HepG2 (cell line): ENCODE data around the gene NUDT6. TPM values are rescaled to one million over a fixed set of nuclear protein-coding genes. Genes with fewer than 3 reads are reported as not detected.
"Not testable (repeated sequence)": the region's sequence is repeated elsewhere in the genome, so short reads cannot be mapped to it uniquely, and the experiment has no call there.

Experiments used
- ATAC-seq: fragments of 200-7000 bp; cut with Tn5 transposase; 3 replicates; pipeline ENCODE4 v1.9.1; 2020; ENCODE audit warnings: mild to moderate bottlenecking, moderate library complexity
- BruUV-seq: library from RNA; stranded (reverse); fragments of 400-500 nt; replicated peaks from 2 replicates; lab custom pipeline; 2021; lab: Mats Ljungman, UMichigan
- CTCF ChIA-PET: fragments of 300-600 bp; formaldehyde crosslinking; extraction: SDS; loops from one replicate; lab custom pipeline; 2021; ENCODE audit warnings: low total read pairs, inconsistent platforms, low intra/inter-chr PET ratio; lab: Yijun Ruan, JAX
- POLR2A ChIA-PET: fragments of 350-600 bp; sonication (Branson Sonifier 250); formaldehyde crosslinking; loops from one replicate; lab custom pipeline; 2020; ENCODE audit warnings: antibody characterized with exemption, inconsistent platforms; lab: Yijun Ruan, JAX
- DNase-seq: peaks from one replicate; pipeline ENCODE4 v3.0.0-alpha.2; 2015; ENCODE audit warnings: low spot score
- FAIRE-seq: peaks from 3 replicates; lab custom pipeline; 2011; peaks lifted over from hg19 to GRCh38; lab: Jason Lieb, UNC
- H2AFZ ChIP-seq: one replicate; pipeline ENCODE4 v1.6.1; 2011; ENCODE audit warnings: low read length, inconsistent platforms
- H3K27ac ChIP-seq: fragments of 300-600 bp; 3 replicates; pipeline ENCODE4 v1.8.0; 2011; ENCODE audit warnings: mixed run types, mild to moderate bottlenecking, mixed read lengths, low read length, inconsistent platforms; ENCODE audit not compliant: insufficient read depth; ENCODE audit errors: extremely low read length
- H3K27me3 ChIP-seq, 2 experiments: fragments of 200-600 bp in 1 of 2; 2 replicates in 1 of 2; 3 replicates in 1 of 2; pipeline versions ENCODE4 v1.6.0 to v1.8.0; 2011; ENCODE audit warnings: low read length in 2 of 2, mild to moderate bottlenecking in 2 of 2, moderate library complexity in 2 of 2, inconsistent platforms in 1 of 2; ENCODE audit not compliant: insufficient read depth in 2 of 2, control insufficient read depth in 1 of 2
- H3K36me3 ChIP-seq, 2 experiments: fragments of 200-600 bp in 1 of 2; replicated peaks in 1 of 2; 2 replicates in 1 of 2; 3 replicates in 1 of 2; pipeline versions ENCODE4 v1.5.1 to v1.8.0; 2011; ENCODE audit warnings: low read length in 2 of 2, inconsistent platforms in 1 of 2; ENCODE audit not compliant: insufficient read depth in 2 of 2, control insufficient read depth in 1 of 2
- H3K4me1 ChIP-seq: 2 replicates; pipeline ENCODE4 v1.5.1; 2012; ENCODE audit warnings: low read length, inconsistent platforms; ENCODE audit not compliant: insufficient read depth
- H3K4me2 ChIP-seq: 2 replicates; pipeline ENCODE4 v1.6.0; 2011; ENCODE audit warnings: low read depth, low read length, inconsistent platforms
- H3K4me3 ChIP-seq, 3 experiments: fragments of 200-600 bp in 1 of 3; sonication (generic), shearing (Covaris generic) in 1 of 3; replicated peaks in 1 of 3; 2 replicates each; pipeline ENCODE4 v1.5.1; 2011 to 2016; ENCODE audit warnings: low read length in 3 of 3, inconsistent platforms in 2 of 3, low read depth in 2 of 3, mild to moderate bottlenecking in 2 of 3, control low read depth in 1 of 3, mixed read lengths in 1 of 3; ENCODE audit not compliant: insufficient read depth in 1 of 3
- H3K79me2 ChIP-seq: one replicate; pipeline ENCODE4 v1.6.1; 2011; ENCODE audit warnings: low read length, inconsistent platforms; ENCODE audit not compliant: insufficient read depth
- H3K9ac ChIP-seq: 2 replicates; pipeline ENCODE4 v1.6.0; 2011; ENCODE audit warnings: mild to moderate bottlenecking, low read depth, low read length, inconsistent platforms; ENCODE audit not compliant: insufficient read depth
- H3K9me3 ChIP-seq: 2 replicates; pipeline ENCODE4 v1.5.1; 2012; ENCODE audit warnings: mild to moderate bottlenecking, low read length
- H4K20me1 ChIP-seq: 2 replicates; pipeline ENCODE4 v1.6.0; 2011; ENCODE audit warnings: inconsistent platforms, mild to moderate bottlenecking, low read length, moderate library complexity; ENCODE audit not compliant: insufficient read depth
- GFI1 ChIP-seq: sonication (generic); formaldehyde crosslinking; IDR thresholded peaks from 2 replicates; pipeline ENCODE4 v1.5.0; 2020; ENCODE audit warnings: missing genetic modification reagents, mild to moderate bottlenecking, borderline replicate concordance
- NR2C2 ChIP-seq: sonication (generic); formaldehyde crosslinking; IDR thresholded peaks from 2 replicates; pipeline ENCODE4 v1.4.0; 2020; ENCODE audit warnings: missing genetic modification reagents, mild to moderate bottlenecking, moderate library complexity, borderline replicate concordance
- SP1 ChIP-seq, 2 experiments: fragments of 450-650 bp in 1 of 2; sonication (generic) in 1 of 2; formaldehyde crosslinking in 1 of 2; IDR thresholded peaks; 2 replicates each; pipeline versions ENCODE4 v1.4.0 to v1.6.1; 2016 to 2020; ENCODE audit warnings: missing genetic modification reagents in 1 of 2
- WGBS: methylation state at CpG from one replicate; pipeline ENCODE4 v1.1.6; 2017; ENCODE audit warnings: low lambda C conversion rate; 5-methylcytosine and 5-hydroxymethylcytosine counted together
- in situ Hi-C: cut with HindIII; loops from 2 replicates; pipeline ENCODE4 v1.10.0; 2017; ENCODE audit warnings: low pct_unique_long_range_greater_than_20kb; ENCODE audit not compliant: extremely low pct_ligation_motif_present
- intact Hi-C: fragments of 100-400 bp; cut with micrococcal nuclease; formaldehyde crosslinking; loops from one replicate; pipeline ENCODE4 v1.10.0; 2022; ENCODE audit not compliant: unreplicated experiment
- polyA plus RNA-seq, 8 experiments: library from polyadenylated mRNA; depleted of rRNA in 3 of 8; stranded (reverse) in 7 of 8; unstranded in 1 of 8; fragments of >200 nt; fragmentation: Illumina TruSeq in 4 of 8; extraction: Trizol in 4 of 8; gene quantifications; 2 replicates each; pipeline versions ENCODE4 v1.2.1 to v1.2.3, GENCODE V29; 2011 to 2016; ENCODE audit warnings: low read depth in 4 of 8, missing spikeins in 1 of 8, mixed read lengths in 1 of 8; ENCODE audit not compliant: insufficient read depth in 1 of 8
- total RNA-seq, 5 experiments: library from RNA; depleted of rRNA; stranded (reverse); fragments of >200 nt; fragmentation: Illumina TruSeq; extraction: Trizol; gene quantifications; 2 replicates each; pipeline ENCODE4 v1.2.3, GENCODE V29; 2016; ENCODE audit warnings: low read depth in 1 of 5
- TF ChIP-seq, protein P1 (sequence below): sonication (generic); formaldehyde crosslinking; IDR thresholded peaks from 2 replicates; pipeline ENCODE4 v1.4.0; 2020; ENCODE audit warnings: missing genetic modification reagents, mild to moderate bottlenecking, borderline replicate concordance

Gene NUDT6
- total and polyA plus RNA-seq, 2 of the 13 experiments (the other 11 are each of a cell fraction or from before 2014, with no cell fraction given) = 4.8 to 8.3 TPM

DNA sequence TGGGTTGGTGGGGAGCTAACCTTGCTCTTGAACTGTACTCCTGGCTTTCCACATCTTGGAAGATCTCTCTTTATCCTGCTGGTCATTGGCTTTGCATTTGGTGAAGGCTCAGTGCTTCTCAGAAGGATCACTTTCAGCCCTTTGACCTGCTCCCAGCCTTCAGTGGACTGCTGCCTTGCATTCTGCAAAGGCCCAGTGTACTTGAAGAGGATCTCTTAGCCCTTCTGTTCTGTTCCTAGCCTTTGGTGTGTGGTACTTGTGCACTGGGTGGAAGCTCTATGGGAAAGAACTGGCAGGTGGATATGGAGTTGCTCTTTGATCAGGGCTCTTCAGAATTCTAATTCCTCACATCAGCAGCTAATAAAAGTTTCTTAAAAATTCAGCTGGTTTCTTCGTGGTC lies 49.3 kb downstream of the NUDT6 start (continued):
- TF ChIP-seq, protein P1, sequence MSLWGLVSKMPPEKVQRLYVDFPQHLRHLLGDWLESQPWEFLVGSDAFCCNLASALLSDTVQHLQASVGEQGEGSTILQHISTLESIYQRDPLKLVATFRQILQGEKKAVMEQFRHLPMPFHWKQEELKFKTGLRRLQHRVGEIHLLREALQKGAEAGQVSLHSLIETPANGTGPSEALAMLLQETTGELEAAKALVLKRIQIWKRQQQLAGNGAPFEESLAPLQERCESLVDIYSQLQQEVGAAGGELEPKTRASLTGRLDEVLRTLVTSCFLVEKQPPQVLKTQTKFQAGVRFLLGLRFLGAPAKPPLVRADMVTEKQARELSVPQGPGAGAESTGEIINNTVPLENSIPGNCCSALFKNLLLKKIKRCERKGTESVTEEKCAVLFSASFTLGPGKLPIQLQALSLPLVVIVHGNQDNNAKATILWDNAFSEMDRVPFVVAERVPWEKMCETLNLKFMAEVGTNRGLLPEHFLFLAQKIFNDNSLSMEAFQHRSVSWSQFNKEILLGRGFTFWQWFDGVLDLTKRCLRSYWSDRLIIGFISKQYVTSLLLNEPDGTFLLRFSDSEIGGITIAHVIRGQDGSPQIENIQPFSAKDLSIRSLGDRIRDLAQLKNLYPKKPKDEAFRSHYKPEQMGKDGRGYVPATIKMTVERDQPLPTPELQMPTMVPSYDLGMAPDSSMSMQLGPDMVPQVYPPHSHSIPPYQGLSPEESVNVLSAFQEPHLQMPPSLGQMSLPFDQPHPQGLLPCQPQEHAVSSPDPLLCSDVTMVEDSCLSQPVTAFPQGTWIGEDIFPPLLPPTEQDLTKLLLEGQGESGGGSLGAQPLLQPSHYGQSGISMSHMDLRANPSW (CRISPR knock-in tag) = no peak
- TF ChIP-seq NR2C2 = no peak
- no peak for TF ChIP-seq GFI1
- TF ChIP-seq SP1 (IDR thresholded peaks at IDR 0.05) = no peak
- TF ChIP-seq SP1 (CRISPR knock-in tag; IDR thresholded peaks at IDR 0.05) = no peak
- TF ChIP-seq, all 625 proteins: peak for 0

DNA sequence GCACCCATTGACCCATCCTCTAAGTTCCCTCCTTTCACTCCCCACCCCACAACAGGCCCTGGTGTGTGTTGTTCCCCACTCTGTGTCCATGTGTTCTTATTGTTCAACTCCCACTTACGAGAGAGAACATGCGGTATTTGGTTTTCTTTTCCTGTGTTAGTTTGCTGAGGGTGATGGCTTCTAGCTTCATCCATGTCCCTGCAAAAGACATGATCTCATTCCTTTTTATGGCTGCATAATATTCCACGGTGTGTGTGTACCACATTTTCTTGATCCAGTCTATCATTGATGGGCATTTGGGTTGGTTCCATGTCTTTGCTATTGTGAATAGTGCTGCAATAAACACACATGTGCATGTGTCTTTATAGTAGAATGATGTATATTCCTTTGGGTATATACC lies 54.2 kb downstream of the NUDT6 start:
- DNase-seq, H3K4me3 ChIP-seq, H3K9me3 ChIP-seq, in situ Hi-C loops, H3K79me2 ChIP-seq, FAIRE-seq, ATAC-seq, H3K27me3 ChIP-seq, POLR2A ChIA-PET, H3K9ac ChIP-seq, H3K36me3 ChIP-seq, H2AFZ ChIP-seq, H4K20me1 ChIP-seq, H3K27ac ChIP-seq, H3K4me1 ChIP-seq, H3K4me2 ChIP-seq, CTCF ChIA-PET, BruUV-seq, intact Hi-C loops: not testable (repeated sequence)
- WGBS = 79% methylated on average over 3 of the region's 3 CpGs
